WTC11 (cell line): Measurements from ENCODE around the gene NOTUM. TPM values are rescaled to one million over a fixed set of nuclear protein-coding genes. Genes with fewer than 3 reads are reported as not detected.

Source experiments
- TEAD4 ChIP-seq: sonication (generic); formaldehyde crosslinking; IDR thresholded peaks from 2 replicates; pipeline ENCODE4 v1.8.0; 2022; ENCODE audit warnings: mild to moderate bottlenecking, missing genetic modification reagents
- ZNF396 ChIP-seq: fragments of 250-450 bp; sonication (Bioruptor Pico); IDR thresholded peaks from 2 replicates; pipeline ENCODE4 v1.8.0; 2021; ENCODE audit warnings: mild to moderate bottlenecking, moderate library complexity, borderline replicate concordance
- total RNA-seq: library from RNA; stranded (reverse); gene quantifications from 3 replicates; pipeline ENCODE4 v1.2.3, GENCODE V29; 2021

Gene NOTUM
- total RNA-seq, 1 experiment from 2014 or later: 1.7 TPM

GRCh38 chr17:81902653-81903414, 58.2 kb downstream of the NOTUM start (continued):
- TF ChIP-seq ZNF396 (CRISPR knock-in tag) (no peak), TEAD4 (CRISPR knock-in tag) (no peak)

Other genes starting within 250 kb of the NOTUM start
- 34.0 to 38.7 TPM (median 37.9 TPM) in 3 replicates for gene SLC25A10, start 248.9 kb downstream of the NOTUM start, total RNA-seq
- gene GCGR, start 157.0 kb downstream of the NOTUM start, total RNA-seq: 0.85 to 1.4 TPM (median 1.4 TPM) in 3 replicates
- gene MCRIP1, start 127.9 kb downstream of the NOTUM start, total RNA-seq: 126 to 144 TPM (median 131 TPM) in 3 replicates
- gene PPP1R27, start 126.1 kb downstream of the NOTUM start, total RNA-seq: not detected in 3 replicates
- 343 to 380 TPM (median 360 TPM) in 3 replicates for gene P4HB, start 100.7 kb downstream of the NOTUM start, total RNA-seq
- 200 to 247 TPM (median 203 TPM) in 3 replicates for gene ARHGDIA, start 89.8 kb downstream of the NOTUM start, total RNA-seq
- gene ALYREF, start 69.6 kb downstream of the NOTUM start, total RNA-seq: 172 to 212 TPM (median 174 TPM) in 3 replicates
- gene ANAPC11, start 69.5 kb downstream of the NOTUM start, total RNA-seq: 217 to 249 TPM (median 245 TPM) in 3 replicates
- gene NPB, start 58.9 kb downstream of the NOTUM start, total RNA-seq: 1.9 to 2.1 TPM (median 1.9 TPM) in 3 replicates
- 24.7 to 31.4 TPM (median 26.3 TPM) in 3 replicates for gene PCYT2, start 49.8 kb downstream of the NOTUM start, total RNA-seq
- 19.5 to 24.2 TPM (median 20.9 TPM) in 3 replicates for gene SIRT7, start 43.0 kb downstream of the NOTUM start, total RNA-seq
- gene MAFG, start 33.5 kb downstream of the NOTUM start, total RNA-seq: 24.2 to 29.8 TPM (median 24.3 TPM) in 3 replicates
- 144 to 188 TPM (median 164 TPM) in 3 replicates for gene PYCR1, start 23.9 kb downstream of the NOTUM start, total RNA-seq
- 0.44 to 0.62 TPM (median 0.46 TPM) in 3 replicates for gene MYADML2, start 14.0 kb downstream of the NOTUM start, total RNA-seq
- 60.4 to 71.9 TPM (median 67.8 TPM) in 3 replicates for gene ASPSCR1, start 16.4 kb upstream of the NOTUM start, total RNA-seq
- 107 to 121 TPM (median 110 TPM) in 3 replicates for gene CENPX, start 61.7 kb upstream of the NOTUM start, total RNA-seq
- gene LRRC45, start 62.1 kb upstream of the NOTUM start, total RNA-seq: 30.5 to 38.1 TPM (median 32.5 TPM) in 3 replicates
- gene RAC3, start 70.5 kb upstream of the NOTUM start, total RNA-seq: 135 to 163 TPM (median 138 TPM) in 3 replicates
- 114 to 130 TPM (median 120 TPM) in 3 replicates for gene DCXR, start 76.5 kb upstream of the NOTUM start, total RNA-seq
- gene RFNG, start 90.6 kb upstream of the NOTUM start, total RNA-seq: 40.9 to 42.3 TPM (median 41.6 TPM) in 3 replicates
- gene GPS1, start 90.7 kb upstream of the NOTUM start, total RNA-seq: 166 to 181 TPM (median 167 TPM) in 3 replicates
- gene DUS1L, start 104.6 kb upstream of the NOTUM start, total RNA-seq: 99.6 to 120 TPM (median 106 TPM) in 3 replicates
- 611 to 742 TPM (median 654 TPM) in 3 replicates for gene FASN, start 137.0 kb upstream of the NOTUM start, total RNA-seq